WTC11 (cell line): ENCODE data around the gene TRIM46. TPM values are rescaled to one million over a fixed set of nuclear protein-coding genes. Genes with fewer than 3 reads are reported as not detected.

Experiments used
- ATF1 ChIP-seq: sonication (generic); formaldehyde crosslinking; IDR thresholded peaks from 2 replicates; pipeline ENCODE4 v1.8.1; 2023; ENCODE audit warnings: mild to moderate bottlenecking, moderate library complexity, missing genetic modification reagents
- CREM ChIP-seq: sonication (generic); formaldehyde crosslinking; IDR thresholded peaks from 2 replicates; pipeline ENCODE4 v1.8.1; 2022; ENCODE audit warnings: mild to moderate bottlenecking, missing genetic modification reagents, moderate library complexity
- EMX1 ChIP-seq: fragments of 250-450 bp; sonication (Bioruptor Pico); IDR thresholded peaks from 2 replicates; pipeline ENCODE4 v1.8.0; 2021; ENCODE audit warnings: mild to moderate bottlenecking
- FOXP1 ChIP-seq: sonication (generic); formaldehyde crosslinking; IDR thresholded peaks from 2 replicates; pipeline ENCODE4 v1.8.0; 2022; ENCODE audit warnings: missing genetic modification reagents, mild to moderate bottlenecking, moderate library complexity, borderline replicate concordance
- IRF2 ChIP-seq: sonication (generic); formaldehyde crosslinking; IDR thresholded peaks from 2 replicates; pipeline ENCODE4 v1.8.0; 2022; ENCODE audit warnings: low read depth, missing genetic modification reagents, borderline replicate concordance
- MXD4 ChIP-seq: fragments of 250-450 bp; sonication (Bioruptor Pico); IDR thresholded peaks from 2 replicates; pipeline ENCODE4 v1.8.0; 2021; ENCODE audit warnings: mild to moderate bottlenecking, moderate library complexity, borderline replicate concordance
- NR3C1 ChIP-seq: sonication (generic); formaldehyde crosslinking; conservative IDR thresholded peaks from 2 replicates; pipeline ENCODE4 v1.8.1; 2023; ENCODE audit warnings: low read depth, mild to moderate bottlenecking, missing genetic modification reagents
- OVOL2 ChIP-seq: fragments of 250-450 bp; sonication (Bioruptor Pico); IDR thresholded peaks from 2 replicates; pipeline ENCODE4 v1.9.0; 2021; ENCODE audit warnings: mild to moderate bottlenecking, borderline replicate concordance
- RELA ChIP-seq: sonication (generic); formaldehyde crosslinking; IDR thresholded peaks from 2 replicates; pipeline ENCODE4 v1.8.1; 2022; ENCODE audit warnings: missing genetic modification reagents, mild to moderate bottlenecking, borderline replicate concordance
- SOX15 ChIP-seq: fragments of 250-450 bp; sonication (Bioruptor Pico); IDR thresholded peaks from 2 replicates; pipeline ENCODE4 v1.9.0; 2021; ENCODE audit warnings: mild to moderate bottlenecking
- TEAD1 ChIP-seq: sonication (generic); formaldehyde crosslinking; IDR thresholded peaks from 2 replicates; pipeline ENCODE4 v1.8.0; 2022; ENCODE audit warnings: mild to moderate bottlenecking, missing genetic modification reagents
- TEAD4 ChIP-seq: sonication (generic); formaldehyde crosslinking; IDR thresholded peaks from 2 replicates; pipeline ENCODE4 v1.8.0; 2022; ENCODE audit warnings: mild to moderate bottlenecking, missing genetic modification reagents
- ZNF317 ChIP-seq: sonication (generic); formaldehyde crosslinking; IDR thresholded peaks from 2 replicates; pipeline ENCODE4 v1.8.1; 2023; ENCODE audit warnings: low read depth, mild to moderate bottlenecking, moderate library complexity, missing genetic modification reagents, borderline replicate concordance
- total RNA-seq: library from RNA; stranded (reverse); gene quantifications from 3 replicates; pipeline ENCODE4 v1.2.3, GENCODE V29; 2021
- TF ChIP-seq, protein P1 (sequence below): sonication (generic); formaldehyde crosslinking; conservative IDR thresholded peaks from 2 replicates; pipeline ENCODE4 v1.8.1; 2023; ENCODE audit warnings: mild to moderate bottlenecking, low read depth, missing genetic modification reagents, moderate library complexity
- TF ChIP-seq, protein P2 (sequence below): sonication (generic); formaldehyde crosslinking; IDR thresholded peaks from 2 replicates; pipeline ENCODE4 v1.8.1; 2023; ENCODE audit warnings: mild to moderate bottlenecking, moderate library complexity, missing genetic modification reagents
- TF ChIP-seq, protein P3 (sequence below): fragments of 250-450 bp; sonication (Bioruptor Pico); IDR thresholded peaks from 2 replicates; pipeline ENCODE4 v1.9.0; 2021; ENCODE audit warnings: mild to moderate bottlenecking, borderline replicate concordance
- TF ChIP-seq, protein P4 (sequence below): sonication (generic); formaldehyde crosslinking; IDR thresholded peaks from 2 replicates; pipeline ENCODE4 v1.8.0; 2022; ENCODE audit warnings: mild to moderate bottlenecking, missing genetic modification reagents
- TF ChIP-seq, protein P5 (sequence below): sonication (generic); formaldehyde crosslinking; IDR thresholded peaks from 2 replicates; pipeline ENCODE4 v1.8.0; 2022; ENCODE audit warnings: mild to moderate bottlenecking, missing genetic modification reagents
- TF ChIP-seq, protein P6 (sequence below): sonication (generic); formaldehyde crosslinking; IDR thresholded peaks from 2 replicates; pipeline ENCODE4 v1.8.1; 2023; ENCODE audit warnings: mild to moderate bottlenecking, missing genetic modification reagents
- TF ChIP-seq, protein P7 (sequence below): fragments of 250-450 bp; sonication (Bioruptor Pico); IDR thresholded peaks from 2 replicates; pipeline ENCODE4 v1.9.0; 2021; ENCODE audit warnings: mild to moderate bottlenecking

TRIM46 gene
- total RNA-seq, 1 experiment from 2014 or later, result 22.1 TPM

DNA sequence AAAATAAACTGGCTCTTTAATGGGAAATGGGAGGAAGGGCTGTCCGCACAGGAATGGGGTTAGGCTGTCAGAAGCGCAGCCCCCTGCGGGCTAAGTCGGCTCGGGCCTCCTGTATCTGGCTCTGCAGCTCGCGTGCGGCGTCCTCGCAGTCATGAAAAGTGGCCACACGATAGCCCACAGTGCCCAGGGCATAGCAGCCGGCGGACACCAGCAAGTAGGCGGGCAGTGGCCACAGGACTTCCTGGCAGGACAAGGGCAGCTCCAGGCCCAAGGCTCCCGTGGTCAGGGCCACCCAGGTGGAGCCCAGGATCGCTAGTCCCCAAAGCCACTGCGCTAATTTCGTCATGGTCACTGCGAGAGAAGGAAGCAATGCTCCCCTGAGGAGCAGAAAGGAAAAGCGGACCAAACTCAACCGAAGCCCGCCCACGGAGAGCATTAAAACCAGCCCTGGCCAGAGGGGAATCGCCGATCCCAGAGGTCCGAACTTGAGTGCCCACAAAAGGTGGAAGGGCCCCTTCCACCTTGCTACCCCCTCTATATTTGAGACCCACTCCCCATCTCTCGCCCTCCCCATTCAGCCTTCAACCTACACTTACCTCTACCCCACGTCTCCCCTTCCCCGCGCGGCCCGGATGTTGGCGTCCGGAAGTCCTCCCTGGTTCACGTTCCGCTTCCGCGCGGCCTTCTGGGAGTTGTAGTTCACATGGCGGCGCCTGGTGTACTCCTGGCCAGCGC is 33.6 kb upstream of the TRIM46 start, which contains the start of gene DPM3 (continued):
- TF ChIP-seq CREM (CRISPR knock-in tag) (no peak), ATF1 (0 out of 2 replicates have a peak, but pooled peaks have one; percentile 34), SOX15 (CRISPR knock-in tag) (no peak), TEAD4 (CRISPR knock-in tag) (no peak), NR3C1 (CRISPR knock-in tag) (no peak), EMX1 (no peak), IRF2 (CRISPR knock-in tag) (no peak), FOXP1 (CRISPR knock-in tag) (no peak), MXD4 (CRISPR knock-in tag) (no peak), OVOL2 (CRISPR knock-in tag) (no peak), ZNF317 (CRISPR knock-in tag) (no peak), RELA (CRISPR knock-in tag) (no peak), TEAD1 (CRISPR knock-in tag) (no peak)
- TF ChIP-seq, protein P1, sequence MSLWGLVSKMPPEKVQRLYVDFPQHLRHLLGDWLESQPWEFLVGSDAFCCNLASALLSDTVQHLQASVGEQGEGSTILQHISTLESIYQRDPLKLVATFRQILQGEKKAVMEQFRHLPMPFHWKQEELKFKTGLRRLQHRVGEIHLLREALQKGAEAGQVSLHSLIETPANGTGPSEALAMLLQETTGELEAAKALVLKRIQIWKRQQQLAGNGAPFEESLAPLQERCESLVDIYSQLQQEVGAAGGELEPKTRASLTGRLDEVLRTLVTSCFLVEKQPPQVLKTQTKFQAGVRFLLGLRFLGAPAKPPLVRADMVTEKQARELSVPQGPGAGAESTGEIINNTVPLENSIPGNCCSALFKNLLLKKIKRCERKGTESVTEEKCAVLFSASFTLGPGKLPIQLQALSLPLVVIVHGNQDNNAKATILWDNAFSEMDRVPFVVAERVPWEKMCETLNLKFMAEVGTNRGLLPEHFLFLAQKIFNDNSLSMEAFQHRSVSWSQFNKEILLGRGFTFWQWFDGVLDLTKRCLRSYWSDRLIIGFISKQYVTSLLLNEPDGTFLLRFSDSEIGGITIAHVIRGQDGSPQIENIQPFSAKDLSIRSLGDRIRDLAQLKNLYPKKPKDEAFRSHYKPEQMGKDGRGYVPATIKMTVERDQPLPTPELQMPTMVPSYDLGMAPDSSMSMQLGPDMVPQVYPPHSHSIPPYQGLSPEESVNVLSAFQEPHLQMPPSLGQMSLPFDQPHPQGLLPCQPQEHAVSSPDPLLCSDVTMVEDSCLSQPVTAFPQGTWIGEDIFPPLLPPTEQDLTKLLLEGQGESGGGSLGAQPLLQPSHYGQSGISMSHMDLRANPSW (CRISPR knock-in tag), result no peak
- TF ChIP-seq, protein P2, sequence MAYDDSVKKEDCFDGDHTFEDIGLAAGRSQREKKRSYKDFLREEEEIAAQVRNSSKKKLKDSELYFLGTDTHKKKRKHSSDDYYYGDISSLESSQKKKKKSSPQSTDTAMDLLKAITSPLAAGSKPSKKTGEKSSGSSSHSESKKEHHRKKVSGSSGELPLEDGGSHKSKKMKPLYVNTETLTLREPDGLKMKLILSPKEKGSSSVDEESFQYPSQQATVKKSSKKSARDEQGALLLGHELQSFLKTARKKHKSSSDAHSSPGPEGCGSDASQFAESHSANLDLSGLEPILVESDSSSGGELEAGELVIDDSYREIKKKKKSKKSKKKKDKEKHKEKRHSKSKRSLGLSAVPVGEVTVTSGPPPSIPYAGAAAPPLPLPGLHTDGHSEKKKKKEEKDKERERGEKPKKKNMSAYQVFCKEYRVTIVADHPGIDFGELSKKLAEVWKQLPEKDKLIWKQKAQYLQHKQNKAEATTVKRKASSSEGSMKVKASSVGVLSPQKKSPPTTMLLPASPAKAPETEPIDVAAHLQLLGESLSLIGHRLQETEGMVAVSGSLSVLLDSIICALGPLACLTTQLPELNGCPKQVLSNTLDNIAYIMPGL (CRISPR knock-in tag), result peak; percentile 60; the same call in 1 of the 2 replicates
- TF ChIP-seq, protein P3, sequence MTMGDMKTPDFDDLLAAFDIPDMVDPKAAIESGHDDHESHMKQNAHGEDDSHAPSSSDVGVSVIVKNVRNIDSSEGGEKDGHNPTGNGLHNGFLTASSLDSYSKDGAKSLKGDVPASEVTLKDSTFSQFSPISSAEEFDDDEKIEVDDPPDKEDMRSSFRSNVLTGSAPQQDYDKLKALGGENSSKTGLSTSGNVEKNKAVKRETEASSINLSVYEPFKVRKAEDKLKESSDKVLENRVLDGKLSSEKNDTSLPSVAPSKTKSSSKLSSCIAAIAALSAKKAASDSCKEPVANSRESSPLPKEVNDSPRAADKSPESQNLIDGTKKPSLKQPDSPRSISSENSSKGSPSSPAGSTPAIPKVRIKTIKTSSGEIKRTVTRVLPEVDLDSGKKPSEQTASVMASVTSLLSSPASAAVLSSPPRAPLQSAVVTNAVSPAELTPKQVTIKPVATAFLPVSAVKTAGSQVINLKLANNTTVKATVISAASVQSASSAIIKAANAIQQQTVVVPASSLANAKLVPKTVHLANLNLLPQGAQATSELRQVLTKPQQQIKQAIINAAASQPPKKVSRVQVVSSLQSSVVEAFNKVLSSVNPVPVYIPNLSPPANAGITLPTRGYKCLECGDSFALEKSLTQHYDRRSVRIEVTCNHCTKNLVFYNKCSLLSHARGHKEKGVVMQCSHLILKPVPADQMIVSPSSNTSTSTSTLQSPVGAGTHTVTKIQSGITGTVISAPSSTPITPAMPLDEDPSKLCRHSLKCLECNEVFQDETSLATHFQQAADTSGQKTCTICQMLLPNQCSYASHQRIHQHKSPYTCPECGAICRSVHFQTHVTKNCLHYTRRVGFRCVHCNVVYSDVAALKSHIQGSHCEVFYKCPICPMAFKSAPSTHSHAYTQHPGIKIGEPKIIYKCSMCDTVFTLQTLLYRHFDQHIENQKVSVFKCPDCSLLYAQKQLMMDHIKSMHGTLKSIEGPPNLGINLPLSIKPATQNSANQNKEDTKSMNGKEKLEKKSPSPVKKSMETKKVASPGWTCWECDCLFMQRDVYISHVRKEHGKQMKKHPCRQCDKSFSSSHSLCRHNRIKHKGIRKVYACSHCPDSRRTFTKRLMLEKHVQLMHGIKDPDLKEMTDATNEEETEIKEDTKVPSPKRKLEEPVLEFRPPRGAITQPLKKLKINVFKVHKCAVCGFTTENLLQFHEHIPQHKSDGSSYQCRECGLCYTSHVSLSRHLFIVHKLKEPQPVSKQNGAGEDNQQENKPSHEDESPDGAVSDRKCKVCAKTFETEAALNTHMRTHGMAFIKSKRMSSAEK (CRISPR knock-in tag), result no peak
- TF ChIP-seq, protein P4, sequence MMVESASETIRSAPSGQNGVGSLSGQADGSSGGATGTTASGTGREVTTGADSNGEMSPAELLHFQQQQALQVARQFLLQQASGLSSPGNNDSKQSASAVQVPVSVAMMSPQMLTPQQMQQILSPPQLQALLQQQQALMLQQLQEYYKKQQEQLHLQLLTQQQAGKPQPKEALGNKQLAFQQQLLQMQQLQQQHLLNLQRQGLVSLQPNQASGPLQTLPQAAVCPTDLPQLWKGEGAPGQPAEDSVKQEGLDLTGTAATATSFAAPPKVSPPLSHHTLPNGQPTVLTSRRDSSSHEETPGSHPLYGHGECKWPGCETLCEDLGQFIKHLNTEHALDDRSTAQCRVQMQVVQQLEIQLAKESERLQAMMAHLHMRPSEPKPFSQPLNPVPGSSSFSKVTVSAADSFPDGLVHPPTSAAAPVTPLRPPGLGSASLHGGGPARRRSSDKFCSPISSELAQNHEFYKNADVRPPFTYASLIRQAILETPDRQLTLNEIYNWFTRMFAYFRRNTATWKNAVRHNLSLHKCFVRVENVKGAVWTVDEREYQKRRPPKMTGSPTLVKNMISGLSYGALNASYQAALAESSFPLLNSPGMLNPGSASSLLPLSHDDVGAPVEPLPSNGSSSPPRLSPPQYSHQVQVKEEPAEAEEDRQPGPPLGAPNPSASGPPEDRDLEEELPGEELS (CRISPR knock-in tag), result no peak
- TF ChIP-seq, protein P5, sequence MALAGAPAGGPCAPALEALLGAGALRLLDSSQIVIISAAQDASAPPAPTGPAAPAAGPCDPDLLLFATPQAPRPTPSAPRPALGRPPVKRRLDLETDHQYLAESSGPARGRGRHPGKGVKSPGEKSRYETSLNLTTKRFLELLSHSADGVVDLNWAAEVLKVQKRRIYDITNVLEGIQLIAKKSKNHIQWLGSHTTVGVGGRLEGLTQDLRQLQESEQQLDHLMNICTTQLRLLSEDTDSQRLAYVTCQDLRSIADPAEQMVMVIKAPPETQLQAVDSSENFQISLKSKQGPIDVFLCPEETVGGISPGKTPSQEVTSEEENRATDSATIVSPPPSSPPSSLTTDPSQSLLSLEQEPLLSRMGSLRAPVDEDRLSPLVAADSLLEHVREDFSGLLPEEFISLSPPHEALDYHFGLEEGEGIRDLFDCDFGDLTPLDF, result no peak
- TF ChIP-seq, protein P6, sequence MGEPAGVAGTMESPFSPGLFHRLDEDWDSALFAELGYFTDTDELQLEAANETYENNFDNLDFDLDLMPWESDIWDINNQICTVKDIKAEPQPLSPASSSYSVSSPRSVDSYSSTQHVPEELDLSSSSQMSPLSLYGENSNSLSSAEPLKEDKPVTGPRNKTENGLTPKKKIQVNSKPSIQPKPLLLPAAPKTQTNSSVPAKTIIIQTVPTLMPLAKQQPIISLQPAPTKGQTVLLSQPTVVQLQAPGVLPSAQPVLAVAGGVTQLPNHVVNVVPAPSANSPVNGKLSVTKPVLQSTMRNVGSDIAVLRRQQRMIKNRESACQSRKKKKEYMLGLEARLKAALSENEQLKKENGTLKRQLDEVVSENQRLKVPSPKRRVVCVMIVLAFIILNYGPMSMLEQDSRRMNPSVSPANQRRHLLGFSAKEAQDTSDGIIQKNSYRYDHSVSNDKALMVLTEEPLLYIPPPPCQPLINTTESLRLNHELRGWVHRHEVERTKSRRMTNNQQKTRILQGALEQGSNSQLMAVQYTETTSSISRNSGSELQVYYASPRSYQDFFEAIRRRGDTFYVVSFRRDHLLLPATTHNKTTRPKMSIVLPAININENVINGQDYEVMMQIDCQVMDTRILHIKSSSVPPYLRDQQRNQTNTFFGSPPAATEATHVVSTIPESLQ (CRISPR knock-in tag), result no peak
- TF ChIP-seq, protein P7, sequence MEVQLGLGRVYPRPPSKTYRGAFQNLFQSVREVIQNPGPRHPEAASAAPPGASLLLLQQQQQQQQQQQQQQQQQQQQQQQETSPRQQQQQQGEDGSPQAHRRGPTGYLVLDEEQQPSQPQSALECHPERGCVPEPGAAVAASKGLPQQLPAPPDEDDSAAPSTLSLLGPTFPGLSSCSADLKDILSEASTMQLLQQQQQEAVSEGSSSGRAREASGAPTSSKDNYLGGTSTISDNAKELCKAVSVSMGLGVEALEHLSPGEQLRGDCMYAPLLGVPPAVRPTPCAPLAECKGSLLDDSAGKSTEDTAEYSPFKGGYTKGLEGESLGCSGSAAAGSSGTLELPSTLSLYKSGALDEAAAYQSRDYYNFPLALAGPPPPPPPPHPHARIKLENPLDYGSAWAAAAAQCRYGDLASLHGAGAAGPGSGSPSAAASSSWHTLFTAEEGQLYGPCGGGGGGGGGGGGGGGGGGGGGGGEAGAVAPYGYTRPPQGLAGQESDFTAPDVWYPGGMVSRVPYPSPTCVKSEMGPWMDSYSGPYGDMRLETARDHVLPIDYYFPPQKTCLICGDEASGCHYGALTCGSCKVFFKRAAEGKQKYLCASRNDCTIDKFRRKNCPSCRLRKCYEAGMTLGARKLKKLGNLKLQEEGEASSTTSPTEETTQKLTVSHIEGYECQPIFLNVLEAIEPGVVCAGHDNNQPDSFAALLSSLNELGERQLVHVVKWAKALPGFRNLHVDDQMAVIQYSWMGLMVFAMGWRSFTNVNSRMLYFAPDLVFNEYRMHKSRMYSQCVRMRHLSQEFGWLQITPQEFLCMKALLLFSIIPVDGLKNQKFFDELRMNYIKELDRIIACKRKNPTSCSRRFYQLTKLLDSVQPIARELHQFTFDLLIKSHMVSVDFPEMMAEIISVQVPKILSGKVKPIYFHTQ (CRISPR knock-in tag), result no peak
